HCT116 (cell line): Measurements from ENCODE around the gene SLC25A20. TPM values are rescaled to one million over a fixed set of nuclear protein-coding genes. Genes with fewer than 3 reads are reported as not detected.

Experiments
- ATAC-seq: fragments of 200-7000 bp; cut with Tn5 transposase; 2 replicates; pipeline ENCODE4 v1.9.1; 2020; ENCODE audit warnings: mild to moderate bottlenecking, moderate library complexity
- BruUV-seq: library from RNA; stranded (reverse); fragments of 400-500 nt; replicated peaks from 2 replicates; lab custom pipeline; 2021; lab: Mats Ljungman, UMichigan
- CTCF ChIA-PET: fragments of 300-600 bp; sonication (Branson Sonifier 250); formaldehyde crosslinking; loops from one replicate; lab custom pipeline; 2021; ENCODE audit warnings: antibody characterized with exemption; lab: Charles Lee
- POLR2A ChIA-PET: fragments of 300-600, 350-600 bp; sonication (Branson Sonifier 250); formaldehyde crosslinking; loops from one replicate; lab custom pipeline; 2021; ENCODE audit warnings: antibody characterized with exemption; lab: Charles Lee
- RAD21 ChIA-PET, 2 experiments: fragments of 300-600 bp; sonication (Branson Sonifier 250); formaldehyde crosslinking; loops; one replicate each; lab custom pipeline; 2023; ENCODE audit warnings: low total read pairs in 2 of 2; ENCODE audit not compliant: uncharacterized antibody in 2 of 2, unreplicated experiment in 2 of 2, low non-redundant PET in 1 of 2; lab: Charles Lee
- DNase-seq: peaks from one replicate; pipeline ENCODE4 v3.0.0-alpha.2; 2010; ENCODE audit warnings: low read depth, low spot score
- H2AFZ ChIP-seq: fragments of 200-600 bp; shearing (Covaris generic), sonication (generic); 2 replicates; pipeline ENCODE4 v1.6.1; 2017; ENCODE audit warnings: low read depth, mixed run types, mixed read lengths, antibody characterized with exemption, low read length; ENCODE audit not compliant: poor library complexity, severe bottlenecking
- H3K27ac ChIP-seq: 2 replicates; pipeline ENCODE4 v1.5.1; 2012; ENCODE audit warnings: low read depth, low read length
- H3K27me3 ChIP-seq: fragments of 200-600 bp; sonication (generic); 2 replicates; pipeline ENCODE4 v1.6.1; 2016; ENCODE audit warnings: mixed run types, low read length, mixed read lengths; ENCODE audit not compliant: insufficient read depth
- H3K36me3 ChIP-seq, 2 experiments: fragments of 200-500 bp in 1 of 2; fragments of 200-600 bp in 1 of 2; sonication (Bioruptor generic) in 1 of 2; sonication (generic) in 1 of 2; 2 replicates each; pipeline versions ENCODE4 v1.5.1 to v1.6.1; 2014 to 2016; ENCODE audit warnings: low read length in 2 of 2, inconsistent platforms in 1 of 2, mixed read lengths in 1 of 2, mixed run types in 1 of 2; ENCODE audit not compliant: insufficient read depth in 2 of 2, control insufficient read depth in 1 of 2
- H3K4me1 ChIP-seq, 2 experiments: fragments of 200-600 bp in 1 of 2; sonication (generic) in 1 of 2; 2 replicates each; pipeline versions ENCODE4 v1.5.1 to v1.6.1; 2012 to 2017; ENCODE audit warnings: low read length in 2 of 2, inconsistent platforms in 1 of 2, mild to moderate bottlenecking in 1 of 2, mixed read lengths in 1 of 2, mixed run types in 1 of 2, moderate library complexity in 1 of 2; ENCODE audit not compliant: insufficient read depth in 2 of 2, control insufficient read depth in 1 of 2
- H3K4me2 ChIP-seq: fragments of 200-600 bp; sonication (generic); 2 replicates; pipeline ENCODE4 v1.6.1; 2017; ENCODE audit warnings: mixed run types, low read length, mixed read lengths
- H3K4me3 ChIP-seq, 2 experiments: fragments of 200-600 bp in 1 of 2; sonication (generic) in 1 of 2; replicated peaks in 1 of 2; 2 replicates each; pipeline ENCODE4 v1.5.1; 2011 to 2016; ENCODE audit warnings: low read length in 2 of 2, control low read depth in 1 of 2, low read depth in 1 of 2, mild to moderate bottlenecking in 1 of 2, mixed read lengths in 1 of 2, mixed run types in 1 of 2
- H3K79me2 ChIP-seq: fragments of 200-600 bp; sonication (generic); 2 replicates; pipeline ENCODE4 v1.6.1; 2017; ENCODE audit warnings: mild to moderate bottlenecking, mixed run types, low read length, moderate library complexity, mixed read lengths; ENCODE audit not compliant: insufficient read depth
- H3K9ac ChIP-seq: fragments of 200-600 bp; sonication (generic); 2 replicates; pipeline ENCODE4 v1.6.1; 2016; ENCODE audit warnings: low read length, mixed read lengths
- H3K9me2 ChIP-seq: fragments of 200-600 bp; sonication (generic), shearing (Covaris generic); 2 replicates; pipeline ENCODE4 v1.6.1; 2017; ENCODE audit warnings: mixed run types, mild to moderate bottlenecking, moderate library complexity; ENCODE audit not compliant: insufficient read depth
- H3K9me3 ChIP-seq, 2 experiments: fragments of 200-500 bp in 1 of 2; fragments of 200-600 bp in 1 of 2; sonication (Bioruptor generic) in 1 of 2; sonication (generic) in 1 of 2; 2 replicates each; pipeline ENCODE4 v1.6.1; 2014 to 2017; ENCODE audit warnings: low read length in 2 of 2, mixed read lengths in 2 of 2, inconsistent platforms in 1 of 2, low read depth in 1 of 2, mild to moderate bottlenecking in 1 of 2, mixed run types in 1 of 2, moderate library complexity in 1 of 2; ENCODE audit not compliant: control insufficient read depth in 1 of 2, insufficient read depth in 1 of 2
- H4K20me1 ChIP-seq: fragments of 200-600 bp; sonication (generic), shearing (Covaris generic); 2 replicates; pipeline ENCODE4 v1.6.1; 2017; ENCODE audit warnings: mixed run types, mild to moderate bottlenecking, moderate library complexity; ENCODE audit not compliant: insufficient read depth
- ATF3 ChIP-seq: IDR thresholded peaks from 2 replicates; pipeline ENCODE4 v1.6.1; 2012
- CBX3 ChIP-seq: IDR thresholded peaks from 2 replicates; pipeline ENCODE4 v1.6.1; 2012; ENCODE audit warnings: low read depth
- CEBPB ChIP-seq: IDR thresholded peaks from 2 replicates; pipeline ENCODE4 v1.6.1; 2012; ENCODE audit warnings: low read depth
- ELF1 ChIP-seq: IDR thresholded peaks from 2 replicates; pipeline ENCODE4 v1.6.1; 2012; ENCODE audit warnings: low read depth, borderline replicate concordance
- EZH2 ChIP-seq: fragments of 200-600 bp; sonication (generic); IDR thresholded peaks from 2 replicates; pipeline ENCODE4 v1.6.1; 2017; ENCODE audit warnings: antibody characterized with exemption, mixed run types
- EZH2phosphoT487 ChIP-seq: fragments of 200-600 bp; IDR thresholded peaks from 2 replicates; pipeline ENCODE4 v1.6.1; 2018; ENCODE audit warnings: antibody characterized with exemption, borderline replicate concordance
- FOSL1 ChIP-seq: IDR thresholded peaks from 2 replicates; pipeline ENCODE4 v1.6.1; 2012; ENCODE audit warnings: low read depth
- JUND ChIP-seq: IDR thresholded peaks from 2 replicates; pipeline ENCODE4 v1.6.1; 2012
- POLR2A ChIP-seq: IDR thresholded peaks from 2 replicates; pipeline ENCODE4 v1.7.0; 2011; ENCODE audit warnings: borderline replicate concordance; ENCODE audit not compliant: insufficient read depth, insufficient read length; ENCODE audit errors: extremely low read depth
- POLR2AphosphoS5 ChIP-seq: IDR thresholded peaks from 2 replicates; pipeline ENCODE4 v1.6.1; 2011; ENCODE audit warnings: mild to moderate bottlenecking, low read depth, low read length, moderate library complexity
- RAD21 ChIP-seq: IDR thresholded peaks from 2 replicates; pipeline ENCODE4 v1.6.1; 2012; ENCODE audit warnings: low read depth, mild to moderate bottlenecking
- SIN3A ChIP-seq: IDR thresholded peaks from 2 replicates; pipeline ENCODE4 v1.6.1; 2012; ENCODE audit warnings: low read depth
- SP1 ChIP-seq: IDR thresholded peaks from 2 replicates; pipeline ENCODE4 v1.6.1; 2012; ENCODE audit warnings: low read depth
- intact Hi-C: fragments of 100-400 bp; cut with micrococcal nuclease; formaldehyde crosslinking; loops from 2 replicates; pipeline ENCODE4 v1.10.0; 2022
- total RNA-seq: library from RNA; stranded (reverse); gene quantifications from one replicate; pipeline ENCODE4 v1.2.1, GENCODE V29; 2021; ENCODE audit not compliant: unreplicated experiment
- TF ChIP-seq, protein P1 (sequence below): IDR thresholded peaks from 2 replicates; pipeline ENCODE4 v1.6.1; 2011; ENCODE audit warnings: mild to moderate bottlenecking, low read length, moderate library complexity; ENCODE audit not compliant: insufficient replicate concordance; ENCODE audit errors: extremely low read depth
- TF ChIP-seq, protein P2 (sequence below): IDR thresholded peaks from 2 replicates; pipeline ENCODE4 v1.6.1; 2012; ENCODE audit warnings: low read depth
- TF ChIP-seq, protein P3 (sequence below), 3 experiments: fragments of 200-600 bp in 1 of 3; sonication (generic) in 1 of 3; IDR thresholded peaks in 2 of 3; conservative IDR thresholded peaks in 1 of 3; 2 replicates each; pipeline ENCODE4 v1.5.1; 2012 to 2017; ENCODE audit warnings: low read depth in 2 of 3, low read length in 2 of 3, antibody characterized with exemption in 1 of 3, borderline replicate concordance in 1 of 3, control low read depth in 1 of 3, mild to moderate bottlenecking in 1 of 3, mixed read lengths in 1 of 3, mixed run types in 1 of 3, moderate library complexity in 1 of 3; ENCODE audit not compliant: insufficient read depth in 1 of 3

The SLC25A20 gene
- total RNA-seq, 1 experiment from 2014 or later, result 8.7 TPM

- no peak overlapping the region for H3K27ac ChIP-seq
- DNase-seq, result no peak
- no peaks in the 10 kb centered on the region; the same call in 1 of the 2 replicates for H4K20me1 ChIP-seq
- no TSS peak for BruUV-seq
- peaks cover 24% of the 10 kb centered on the region for H3K79me2 ChIP-seq
- no peaks in the 10 kb centered on the region for H3K36me3 ChIP-seq
- no peaks in the 10 kb centered on the region for H3K9me2 ChIP-seq
- CTCF ChIA-PET, result no interaction called here
- H3K4me1 ChIP-seq, result 0 out of 4 replicates have a peak, but pooled peaks cover 0 to 2% of the 10 kb centered on the region in 2 experiments
- TF ChIP-seq POLR2A, result no peak
- no peak for TF ChIP-seq ELF1
- TF ChIP-seq, protein P1, sequence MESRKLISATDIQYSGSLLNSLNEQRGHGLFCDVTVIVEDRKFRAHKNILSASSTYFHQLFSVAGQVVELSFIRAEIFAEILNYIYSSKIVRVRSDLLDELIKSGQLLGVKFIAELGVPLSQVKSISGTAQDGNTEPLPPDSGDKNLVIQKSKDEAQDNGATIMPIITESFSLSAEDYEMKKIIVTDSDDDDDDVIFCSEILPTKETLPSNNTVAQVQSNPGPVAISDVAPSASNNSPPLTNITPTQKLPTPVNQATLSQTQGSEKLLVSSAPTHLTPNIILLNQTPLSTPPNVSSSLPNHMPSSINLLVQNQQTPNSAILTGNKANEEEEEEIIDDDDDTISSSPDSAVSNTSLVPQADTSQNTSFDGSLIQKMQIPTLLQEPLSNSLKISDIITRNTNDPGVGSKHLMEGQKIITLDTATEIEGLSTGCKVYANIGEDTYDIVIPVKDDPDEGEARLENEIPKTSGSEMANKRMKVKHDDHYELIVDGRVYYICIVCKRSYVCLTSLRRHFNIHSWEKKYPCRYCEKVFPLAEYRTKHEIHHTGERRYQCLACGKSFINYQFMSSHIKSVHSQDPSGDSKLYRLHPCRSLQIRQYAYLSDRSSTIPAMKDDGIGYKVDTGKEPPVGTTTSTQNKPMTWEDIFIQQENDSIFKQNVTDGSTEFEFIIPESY, result no peak
- TF ChIP-seq CEBPB, result no peak
- TF ChIP-seq EZH2, result no peak
- TF ChIP-seq, protein P2, sequence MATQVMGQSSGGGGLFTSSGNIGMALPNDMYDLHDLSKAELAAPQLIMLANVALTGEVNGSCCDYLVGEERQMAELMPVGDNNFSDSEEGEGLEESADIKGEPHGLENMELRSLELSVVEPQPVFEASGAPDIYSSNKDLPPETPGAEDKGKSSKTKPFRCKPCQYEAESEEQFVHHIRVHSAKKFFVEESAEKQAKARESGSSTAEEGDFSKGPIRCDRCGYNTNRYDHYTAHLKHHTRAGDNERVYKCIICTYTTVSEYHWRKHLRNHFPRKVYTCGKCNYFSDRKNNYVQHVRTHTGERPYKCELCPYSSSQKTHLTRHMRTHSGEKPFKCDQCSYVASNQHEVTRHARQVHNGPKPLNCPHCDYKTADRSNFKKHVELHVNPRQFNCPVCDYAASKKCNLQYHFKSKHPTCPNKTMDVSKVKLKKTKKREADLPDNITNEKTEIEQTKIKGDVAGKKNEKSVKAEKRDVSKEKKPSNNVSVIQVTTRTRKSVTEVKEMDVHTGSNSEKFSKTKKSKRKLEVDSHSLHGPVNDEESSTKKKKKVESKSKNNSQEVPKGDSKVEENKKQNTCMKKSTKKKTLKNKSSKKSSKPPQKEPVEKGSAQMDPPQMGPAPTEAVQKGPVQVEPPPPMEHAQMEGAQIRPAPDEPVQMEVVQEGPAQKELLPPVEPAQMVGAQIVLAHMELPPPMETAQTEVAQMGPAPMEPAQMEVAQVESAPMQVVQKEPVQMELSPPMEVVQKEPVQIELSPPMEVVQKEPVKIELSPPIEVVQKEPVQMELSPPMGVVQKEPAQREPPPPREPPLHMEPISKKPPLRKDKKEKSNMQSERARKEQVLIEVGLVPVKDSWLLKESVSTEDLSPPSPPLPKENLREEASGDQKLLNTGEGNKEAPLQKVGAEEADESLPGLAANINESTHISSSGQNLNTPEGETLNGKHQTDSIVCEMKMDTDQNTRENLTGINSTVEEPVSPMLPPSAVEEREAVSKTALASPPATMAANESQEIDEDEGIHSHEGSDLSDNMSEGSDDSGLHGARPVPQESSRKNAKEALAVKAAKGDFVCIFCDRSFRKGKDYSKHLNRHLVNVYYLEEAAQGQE, result no peak
- TF ChIP-seq EZH2phosphoT487, result no peak
- no peak for TF ChIP-seq FOSL1
- TF ChIP-seq ATF3, result no peak
- no peak for TF ChIP-seq RAD21
- no peak for TF ChIP-seq JUND
- no peak for TF ChIP-seq SP1
- TF ChIP-seq, protein P3, sequence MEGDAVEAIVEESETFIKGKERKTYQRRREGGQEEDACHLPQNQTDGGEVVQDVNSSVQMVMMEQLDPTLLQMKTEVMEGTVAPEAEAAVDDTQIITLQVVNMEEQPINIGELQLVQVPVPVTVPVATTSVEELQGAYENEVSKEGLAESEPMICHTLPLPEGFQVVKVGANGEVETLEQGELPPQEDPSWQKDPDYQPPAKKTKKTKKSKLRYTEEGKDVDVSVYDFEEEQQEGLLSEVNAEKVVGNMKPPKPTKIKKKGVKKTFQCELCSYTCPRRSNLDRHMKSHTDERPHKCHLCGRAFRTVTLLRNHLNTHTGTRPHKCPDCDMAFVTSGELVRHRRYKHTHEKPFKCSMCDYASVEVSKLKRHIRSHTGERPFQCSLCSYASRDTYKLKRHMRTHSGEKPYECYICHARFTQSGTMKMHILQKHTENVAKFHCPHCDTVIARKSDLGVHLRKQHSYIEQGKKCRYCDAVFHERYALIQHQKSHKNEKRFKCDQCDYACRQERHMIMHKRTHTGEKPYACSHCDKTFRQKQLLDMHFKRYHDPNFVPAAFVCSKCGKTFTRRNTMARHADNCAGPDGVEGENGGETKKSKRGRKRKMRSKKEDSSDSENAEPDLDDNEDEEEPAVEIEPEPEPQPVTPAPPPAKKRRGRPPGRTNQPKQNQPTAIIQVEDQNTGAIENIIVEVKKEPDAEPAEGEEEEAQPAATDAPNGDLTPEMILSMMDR (IDR thresholded peaks at IDR 0.05 in 2 of 3, conservative IDR thresholded peaks at IDR 0.05 in 1 of 3; ENCODE audit: borderline replicate concordance in 1 of 3, insufficient read depth in 1 of 3, low read depth in 2 of 3, low read length in 2 of 3), result no peak
- no peak for TF ChIP-seq SIN3A
- TF ChIP-seq POLR2AphosphoS5, result no peak
- no peak for TF ChIP-seq CBX3
- no peak overlapping the region for H3K4me3 ChIP-seq
- H3K4me2 ChIP-seq, result no peak overlapping the region
- no peaks in the 10 kb centered on the region for H3K9me3 ChIP-seq
- RAD21 ChIA-PET, result no interaction called here
- no peaks in the 10 kb centered on the region for H3K27me3 ChIP-seq
- no peak for ATAC-seq
- POLR2A ChIA-PET, result no interaction called here
- no peak overlapping the region for H2AFZ ChIP-seq
- intact Hi-C loops, result no loop called here
- no peak overlapping the region for H3K9ac ChIP-seq
These were observed 87.2 kb downstream of the SLC25A20 start for GRCh38 chr3:48811524-48811923.
